OCI-LY7 (cell line): ENCODE results near the gene ASIC2. TPM values are rescaled to one million over a fixed set of nuclear protein-coding genes. Genes with fewer than 3 reads are reported as not detected.

Experiments
- BruUV-seq: library from RNA; stranded (reverse); fragments of 400-500 nt; replicated peaks from 2 replicates; lab custom pipeline; 2021; lab: Mats Ljungman, UMichigan
- CTCF ChIA-PET: fragments of 300-600 bp; sonication (Branson Sonifier 250); formaldehyde crosslinking; loops from one replicate; lab custom pipeline; 2022; ENCODE audit warnings: antibody characterized with exemption; ENCODE audit not compliant: unreplicated experiment; lab: Charles Lee
- POLR2A ChIA-PET: fragments of 300-600 bp; sonication (Branson Sonifier 250); formaldehyde crosslinking; loops from one replicate; lab custom pipeline; 2022; ENCODE audit warnings: antibody characterized with exemption; lab: Charles Lee
- DNase-seq: peaks from one replicate; pipeline ENCODE4 v3.0.0-alpha.2; 2015; ENCODE audit warnings: low spot score
- H2AFZ ChIP-seq: fragments of 200-600 bp; sonication (generic), shearing (Covaris generic); 2 replicates; pipeline ENCODE4 v1.6.1; 2014; ENCODE audit warnings: mild to moderate bottlenecking, antibody characterized with exemption, low read length, moderate library complexity
- H3K27ac ChIP-seq: fragments of 200-600 bp; sonication (generic); 2 replicates; pipeline ENCODE4 v1.5.1; 2014; ENCODE audit warnings: mixed run types, low read depth, mild to moderate bottlenecking, moderate library complexity, low read length, inconsistent platforms; ENCODE audit not compliant: poor library complexity, severe bottlenecking
- H3K36me3 ChIP-seq: fragments of 200-600 bp; sonication (generic); 2 replicates; pipeline ENCODE4 v1.6.1; 2014; ENCODE audit warnings: mild to moderate bottlenecking, antibody characterized with exemption, low read length, moderate library complexity, mixed read lengths; ENCODE audit not compliant: insufficient read depth
- H3K4me1 ChIP-seq: fragments of 200-600 bp; sonication (generic); 2 replicates; pipeline ENCODE4 v1.5.1; 2014; ENCODE audit warnings: mild to moderate bottlenecking, low read length; ENCODE audit not compliant: insufficient read depth, poor library complexity, severe bottlenecking
- H3K4me2 ChIP-seq: fragments of 200-600 bp; sonication (generic); 2 replicates; pipeline ENCODE4 v1.6.1; 2014; ENCODE audit warnings: mild to moderate bottlenecking, low read length
- H3K4me3 ChIP-seq: fragments of 200-600 bp; sonication (generic); 2 replicates; pipeline ENCODE4 v1.5.1; 2014; ENCODE audit warnings: mild to moderate bottlenecking, low read depth, low read length; ENCODE audit not compliant: poor library complexity, severe bottlenecking
- H3K79me2 ChIP-seq: fragments of 200-600 bp; sonication (generic); 2 replicates; pipeline ENCODE4 v1.6.1; 2016; ENCODE audit warnings: low read depth, mild to moderate bottlenecking, low read length, moderate library complexity, mixed read lengths; ENCODE audit not compliant: insufficient read depth
- H3K9me2 ChIP-seq: fragments of 200-600 bp; sonication (generic); 2 replicates; pipeline ENCODE4 v1.6.1; 2016; ENCODE audit warnings: mild to moderate bottlenecking, low read length, mixed read lengths; ENCODE audit not compliant: insufficient read depth
- H3K9me3 ChIP-seq: fragments of 200-600 bp; sonication (generic); 2 replicates; pipeline ENCODE4 v1.6.1; 2014; ENCODE audit warnings: mild to moderate bottlenecking, mixed run types, low read length, mixed read lengths
- H4K20me1 ChIP-seq: fragments of 200-600 bp; sonication (generic); 2 replicates; pipeline ENCODE4 v1.6.1; 2014; ENCODE audit warnings: mild to moderate bottlenecking, antibody characterized with exemption, low read length, moderate library complexity, mixed read lengths; ENCODE audit not compliant: insufficient read depth
- EZH2phosphoT487 ChIP-seq: fragments of 200-600 bp; sonication (generic); IDR thresholded peaks from 2 replicates; pipeline ENCODE4 v1.6.1; 2018; ENCODE audit warnings: low read depth, borderline replicate concordance, mild to moderate bottlenecking, mixed run types, antibody characterized with exemption, low read length, moderate library complexity, mixed read lengths
- intact Hi-C: fragments of 100-400 bp; cut with micrococcal nuclease; formaldehyde crosslinking; loops from one replicate; pipeline ENCODE4 v1.10.0; 2022; ENCODE audit not compliant: unreplicated experiment
- total RNA-seq, 2 experiments: library from RNA; depleted of rRNA in 1 of 2; stranded (reverse); fragments of >200 nt in 1 of 2; shearing (Covaris generic) in 1 of 2; gene quantifications; 2 replicates each; pipeline ENCODE4 v1.2.3, GENCODE V29; 2014 to 2022
- TF ChIP-seq, protein P1 (sequence below): fragments of 200-600 bp; sonication (generic); conservative IDR thresholded peaks from 2 replicates; pipeline ENCODE4 v1.5.1; 2014; ENCODE audit warnings: mild to moderate bottlenecking, antibody characterized with exemption, low read length, moderate library complexity, mixed read lengths

The ASIC2 gene
- total RNA-seq, 2 experiments from 2014 or later, result not detected

DNA sequence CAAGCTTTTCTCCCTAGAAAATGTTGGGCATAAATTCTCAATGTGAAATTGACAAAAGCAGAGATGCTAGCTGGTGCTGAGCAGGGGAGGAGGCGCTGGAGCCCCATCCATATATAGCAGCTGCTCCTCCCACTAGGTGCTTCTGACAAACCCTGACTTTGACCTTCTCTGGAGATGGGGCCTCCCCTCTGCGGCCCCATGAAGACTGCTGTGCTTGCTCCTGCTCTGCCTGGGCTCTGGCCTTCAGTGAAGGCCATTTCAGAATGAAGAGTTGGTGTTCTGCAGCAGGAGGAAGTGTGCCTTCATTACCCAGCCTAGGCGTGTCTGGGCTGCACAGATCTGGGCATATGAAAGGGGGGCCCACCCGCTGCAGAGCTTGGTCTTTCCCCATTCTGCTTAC, 29.7 kb downstream of the ASIC2 start:
- no peak overlapping the region for H3K4me2 ChIP-seq
- H3K4me1 ChIP-seq, result no peaks in the 10 kb centered on the region
- H3K4me3 ChIP-seq, result no peak overlapping the region
- no peaks in the 10 kb centered on the region for H4K20me1 ChIP-seq
- ChIA-PET POLR2A (no interaction called here), CTCF (no interaction called here)
- H3K79me2 ChIP-seq, result no peaks in the 10 kb centered on the region
- no peaks in the 10 kb centered on the region for H3K36me3 ChIP-seq
- TF ChIP-seq, protein P1, sequence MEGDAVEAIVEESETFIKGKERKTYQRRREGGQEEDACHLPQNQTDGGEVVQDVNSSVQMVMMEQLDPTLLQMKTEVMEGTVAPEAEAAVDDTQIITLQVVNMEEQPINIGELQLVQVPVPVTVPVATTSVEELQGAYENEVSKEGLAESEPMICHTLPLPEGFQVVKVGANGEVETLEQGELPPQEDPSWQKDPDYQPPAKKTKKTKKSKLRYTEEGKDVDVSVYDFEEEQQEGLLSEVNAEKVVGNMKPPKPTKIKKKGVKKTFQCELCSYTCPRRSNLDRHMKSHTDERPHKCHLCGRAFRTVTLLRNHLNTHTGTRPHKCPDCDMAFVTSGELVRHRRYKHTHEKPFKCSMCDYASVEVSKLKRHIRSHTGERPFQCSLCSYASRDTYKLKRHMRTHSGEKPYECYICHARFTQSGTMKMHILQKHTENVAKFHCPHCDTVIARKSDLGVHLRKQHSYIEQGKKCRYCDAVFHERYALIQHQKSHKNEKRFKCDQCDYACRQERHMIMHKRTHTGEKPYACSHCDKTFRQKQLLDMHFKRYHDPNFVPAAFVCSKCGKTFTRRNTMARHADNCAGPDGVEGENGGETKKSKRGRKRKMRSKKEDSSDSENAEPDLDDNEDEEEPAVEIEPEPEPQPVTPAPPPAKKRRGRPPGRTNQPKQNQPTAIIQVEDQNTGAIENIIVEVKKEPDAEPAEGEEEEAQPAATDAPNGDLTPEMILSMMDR, result no peak
- TF ChIP-seq EZH2phosphoT487, result no peak
- intact Hi-C loops, result no loop called here
- no peak overlapping the region for H3K27ac ChIP-seq
- H3K9me2 ChIP-seq, result no peaks in the 10 kb centered on the region
- no TSS peak for BruUV-seq
- DNase-seq, result no peak
- no peak overlapping the region for H2AFZ ChIP-seq
- no peaks in the 10 kb centered on the region for H3K9me3 ChIP-seq

DNA sequence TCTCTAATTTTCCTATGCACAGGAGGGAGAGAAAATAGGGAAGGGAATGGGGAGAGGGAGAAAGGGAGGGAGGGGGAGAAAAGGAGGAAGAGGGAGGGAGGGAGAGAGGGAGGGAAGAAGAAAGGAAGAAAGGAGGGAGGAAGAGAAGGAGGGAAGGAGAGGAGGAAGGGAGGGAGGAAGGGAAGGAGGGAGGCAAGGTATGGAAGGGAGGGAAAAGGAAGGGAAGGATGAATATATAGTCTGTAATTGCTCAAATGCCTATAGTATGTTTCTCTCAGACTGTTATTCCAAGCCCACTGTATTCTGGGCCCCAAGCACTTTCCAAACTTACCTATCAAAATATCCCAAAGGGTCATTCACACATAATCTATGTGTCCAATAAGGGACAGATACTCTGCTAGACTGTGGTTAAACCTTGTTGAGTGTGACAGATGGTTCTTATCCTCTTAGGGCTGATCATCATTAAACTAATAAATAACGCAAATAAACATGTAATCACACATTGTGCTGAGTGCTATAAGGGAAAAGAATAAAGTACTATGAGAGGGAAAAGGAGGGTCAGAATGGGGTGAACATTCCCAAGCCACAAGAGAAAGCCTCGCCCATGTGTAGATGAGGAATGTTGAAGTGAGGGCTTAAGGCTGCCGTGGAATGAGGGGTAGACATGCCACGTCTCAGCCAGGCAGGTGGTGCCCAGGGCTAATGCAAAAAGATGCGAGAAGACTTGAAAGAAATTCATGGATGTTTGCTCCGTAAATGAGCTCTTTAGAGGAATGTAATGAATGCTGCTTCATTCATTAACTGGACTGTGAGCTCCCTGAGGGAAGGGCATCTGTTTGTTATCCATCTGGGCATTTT, 30.6 kb downstream of the ASIC2 start:
- TF ChIP-seq EZH2phosphoT487, result no peak
- TF ChIP-seq, protein P1, result no peak
- Histone ChIP-seq H3K4me3 (no peak overlapping the region), H3K4me1 (no peaks in the 10 kb centered on the region), H3K4me2 (no peak overlapping the region), H3K9me2 (no peaks in the 10 kb centered on the region), H3K79me2 (no peaks in the 10 kb centered on the region), H3K27ac (no peak overlapping the region), H4K20me1 (no peaks in the 10 kb centered on the region), H3K9me3 (no peaks in the 10 kb centered on the region), H3K36me3 (no peaks in the 10 kb centered on the region), H2AFZ (no peak overlapping the region)
- ChIA-PET POLR2A (interaction anchor here (0.6 kb wide), 1 partner anchor 53 kb away, joined by 3 read pairs; no protein-coding TSS in a partner anchor), CTCF (no interaction called here)
- no TSS peak for BruUV-seq
- no peak for DNase-seq
- intact Hi-C loops, result no loop called here

DNA sequence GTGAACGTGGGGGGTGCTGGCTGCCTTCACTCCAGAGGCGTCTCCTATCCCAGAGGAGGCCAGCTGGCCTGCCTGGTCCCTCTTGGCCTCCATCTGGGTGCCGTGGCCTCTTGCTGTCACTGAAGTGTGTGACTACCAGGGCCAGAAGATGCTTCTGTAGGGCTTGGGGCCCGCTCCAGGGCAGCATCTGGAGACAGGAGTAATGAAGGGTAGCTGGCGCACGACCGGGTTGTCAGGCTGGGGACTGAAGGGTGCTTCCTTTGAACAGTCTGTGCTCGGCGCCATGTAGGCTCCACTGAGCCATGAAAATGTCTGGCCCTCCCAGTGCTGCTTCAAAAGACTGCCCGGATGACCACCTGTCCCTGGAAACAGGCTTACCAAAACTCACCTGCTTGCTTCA, 31.3 kb downstream of the ASIC2 start:
- H3K4me3 ChIP-seq, result no peak overlapping the region
- no TSS peak for BruUV-seq
- intact Hi-C loops, result no loop called here
- H3K79me2 ChIP-seq, result no peaks in the 10 kb centered on the region
- no peaks in the 10 kb centered on the region for H3K9me2 ChIP-seq
- H3K4me2 ChIP-seq, result no peak overlapping the region
- DNase-seq, result no peak
- CTCF ChIA-PET, result no interaction called here
- H4K20me1 ChIP-seq, result no peaks in the 10 kb centered on the region
- no peaks in the 10 kb centered on the region for H3K36me3 ChIP-seq
- TF ChIP-seq, protein P1, result no peak
- no peak for TF ChIP-seq EZH2phosphoT487
- H3K9me3 ChIP-seq, result no peaks in the 10 kb centered on the region
- POLR2A ChIA-PET, result interaction anchor here (0.6 kb wide), 1 partner anchor 1427 kb away, joined by 3 read pairs; no protein-coding TSS in a partner anchor
- H3K4me1 ChIP-seq, result no peaks in the 10 kb centered on the region
- no peak overlapping the region for H3K27ac ChIP-seq
- H2AFZ ChIP-seq, result no peak overlapping the region
